T-cell (primary cell): ENCODE results near the gene HOXC10. TPM values are rescaled to one million over a fixed set of nuclear protein-coding genes. Genes with fewer than 3 reads are reported as not detected.

Source experiments
- ATAC-seq, 4 experiments: fragments of 200-7000 bp in 3 of 4; fragments of 150-1000 bp in 1 of 4; cut with Tn5 transposase; replicated peaks in 1 of 4; 1 replicate in 3 of 4; 2 replicates in 1 of 4; pipeline ENCODE4 v1.10.0; 2021; ENCODE audit warnings: moderate library complexity in 3 of 4, mild to moderate bottlenecking in 2 of 4, moderate number of reproducible peaks in 1 of 4
- CTCF ChIA-PET, 2 donors: fragments of 300-600 bp; sonication (Branson Sonifier 250); formaldehyde crosslinking; loops; one replicate each; lab custom pipeline; 2022; ENCODE audit warnings: antibody characterized with exemption in 2 of 2; lab: Charles Lee
- POLR2A ChIA-PET, 2 donors: fragments of 300-600 bp; sonication (Branson Sonifier 250); formaldehyde crosslinking; loops; one replicate each; lab custom pipeline; 2022; ENCODE audit warnings: antibody characterized with exemption in 2 of 2; lab: Charles Lee
- DNase-seq, 35 experiments: peaks; one replicate each; pipeline versions ENCODE4 v3.0.0 to v3.0.0-alpha.2; 2013 to 2023
- H3K27ac ChIP-seq: one replicate; pipeline ENCODE4 v1.5.1; 2013; ENCODE audit warnings: low read length
- H3K27me3 ChIP-seq, 2 experiments: replicated peaks in 1 of 2; 1 replicate in 1 of 2; 2 replicates in 1 of 2; pipeline versions ENCODE4 v1.6.1 to v1.7.0; 2013; ENCODE audit warnings: low read length in 1 of 2, mixed read lengths in 1 of 2; ENCODE audit not compliant: control insufficient read depth in 2 of 2, insufficient read depth in 2 of 2; ENCODE audit errors: extremely low read depth in 1 of 2
- H3K36me3 ChIP-seq, 2 donors: 1 replicate in 1 of 2; 2 replicates in 1 of 2; pipeline versions ENCODE4 v1.6.1 to v1.7.0; 2013; ENCODE audit warnings: low read length in 1 of 2; ENCODE audit not compliant: control insufficient read depth in 2 of 2, insufficient read depth in 1 of 2; ENCODE audit errors: extremely low read depth in 1 of 2
- H3K4me1 ChIP-seq, 2 experiments: 1 replicate in 1 of 2; 2 replicates in 1 of 2; pipeline versions ENCODE4 v1.6.1 to v1.7.0; 2013; ENCODE audit warnings: low read length in 2 of 2, mixed read lengths in 1 of 2; ENCODE audit not compliant: insufficient read depth in 2 of 2, control insufficient read depth in 1 of 2; ENCODE audit errors: extremely low read depth in 1 of 2
- H3K4me3 ChIP-seq, 2 donors: 1 replicate in 1 of 2; 2 replicates in 1 of 2; pipeline versions ENCODE4 v1.5.1 to v1.7.0; 2013; ENCODE audit warnings: mild to moderate bottlenecking in 2 of 2, low read length in 1 of 2, moderate library complexity in 1 of 2; ENCODE audit not compliant: control insufficient read depth in 1 of 2; ENCODE audit errors: extremely low read depth in 1 of 2
- H3K9me3 ChIP-seq: 2 replicates; pipeline ENCODE4 v1.7.0; 2013
- H3K27ac Mint-ChIP-seq, 2 donors: one replicate each; pipeline ENCODE4 v1.8.0; 2020 to 2021; ENCODE audit warnings: mild to moderate bottlenecking in 2 of 2, mixed read lengths in 2 of 2
- H3K27me3 Mint-ChIP-seq, 2 donors: one replicate each; pipeline ENCODE4 v1.8.0; 2021 to 2022; ENCODE audit warnings: mixed read lengths in 2 of 2
- H3K36me3 Mint-ChIP-seq: one replicate; pipeline ENCODE4 v1.8.0; 2021; ENCODE audit warnings: mixed read lengths
- H3K4me1 Mint-ChIP-seq, 3 donors: one replicate each; pipeline ENCODE4 v1.8.0; 2020 to 2022; ENCODE audit warnings: mixed read lengths in 3 of 3, mild to moderate bottlenecking in 1 of 3
- H3K4me3 Mint-ChIP-seq, 3 donors: one replicate each; pipeline ENCODE4 v1.8.0; 2020 to 2022; ENCODE audit warnings: mild to moderate bottlenecking in 3 of 3, mixed read lengths in 3 of 3, moderate library complexity in 3 of 3
- H3K9me3 Mint-ChIP-seq, 3 donors: one replicate each; pipeline ENCODE4 v1.8.0; 2020 to 2022; ENCODE audit warnings: mixed read lengths in 3 of 3
- WGBS: methylation state at CpG from one replicate; pipeline ENCODE4 v1.1.5; 2013; ENCODE audit warnings: missing lambda C conversion rate; ENCODE audit not compliant: insufficient coverage; 5-methylcytosine and 5-hydroxymethylcytosine counted together
- total RNA-seq, 35 experiments: library from RNA in 6 of 35; stranded (reverse) in 6 of 35; fragments of 120-200 nt in 1 of 35; gene quantifications; one replicate each; pipeline versions ENCODE4 v1.2.1 to v1.2.4 and lab custom pipeline; 2013 to 2026

The HOXC10 gene
- total RNA-seq, 5 donors from 2014 or later (not counting 1 experiment from before 2014, with no cell fraction given) = 0.30 TPM; not detected in 4

DNA sequence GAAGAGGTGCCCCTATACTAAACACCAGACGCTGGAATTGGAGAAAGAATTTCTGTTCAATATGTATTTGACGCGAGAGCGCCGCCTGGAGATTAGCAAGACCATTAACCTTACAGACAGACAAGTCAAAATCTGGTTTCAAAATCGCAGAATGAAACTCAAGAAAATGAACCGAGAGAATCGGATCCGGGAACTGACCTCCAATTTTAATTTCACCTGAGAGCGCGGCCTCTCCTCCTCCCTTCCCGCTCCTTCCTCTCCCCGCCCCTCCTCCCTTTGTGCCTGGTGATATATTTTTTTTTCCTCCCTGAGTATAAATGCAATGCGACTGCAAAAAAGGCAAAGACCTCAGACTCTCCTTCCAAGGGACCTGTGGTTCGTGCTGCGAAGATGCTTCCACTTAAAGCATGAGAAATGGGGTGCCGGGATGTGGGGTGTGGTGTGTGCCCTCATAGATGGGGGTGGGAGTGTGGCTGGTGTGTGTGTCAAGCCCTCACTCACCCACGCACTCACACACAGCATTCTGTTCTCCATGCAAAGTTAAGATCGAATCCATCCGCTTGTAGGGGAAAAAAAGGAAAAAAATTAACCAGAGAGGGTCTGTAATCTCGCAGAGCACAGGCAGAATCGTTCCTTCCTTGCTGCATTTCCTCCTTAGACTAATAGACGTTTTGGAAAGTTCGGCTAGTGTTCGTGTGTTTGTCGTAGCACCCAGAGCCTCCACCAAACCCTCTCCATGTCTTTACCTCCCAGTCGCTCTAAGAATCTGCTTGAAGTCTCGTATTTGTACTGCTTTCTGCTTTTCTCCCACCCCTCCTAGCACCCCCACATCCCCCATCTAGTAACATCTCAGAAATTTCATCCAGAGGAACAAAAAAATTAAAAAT lies 4.5 kb downstream of the HOXC10 start:
- Histone ChIP-seq H3K4me3 (peak overlapping the region in 1 of 2 donors; percentile 46), H3K9me3 (no peaks in the 10 kb centered on the region), H3K36me3 (no peaks in the 10 kb centered on the region), H3K4me1 (peaks cover 4 to 46% of the 10 kb centered on the region in 2 experiments), H3K27me3 (peaks cover 34 to 96% of the 10 kb centered on the region in 2 experiments), H3K27ac (no peak overlapping the region)
- H3K27me3 Mint-ChIP-seq = peaks cover 88 to 95% of the 10 kb centered on the region in 2 donors
- peak in 1 of 4 experiments; percentile 35 for ATAC-seq
- no peaks in the 10 kb centered on the region for H3K9me3 Mint-ChIP-seq
- DNase-seq = peak in 12 of 35 experiments; percentile 22 to 63 (median 33)
- ChIA-PET CTCF (interaction anchor here (0.6 to 0.7 kb wide), 2 partner anchors 51 to 690 kb away, joined by 3 to 4 read pairs; no protein-coding TSS in a partner anchor), POLR2A (interaction anchor here in 1 of 2 donors (0.6 kb wide), 1 partner anchor 424 kb away, joined by 3 read pairs; no protein-coding TSS in a partner anchor)
- peaks cover 40 to 61% (median 57%) of the 10 kb centered on the region in 3 donors for H3K4me1 Mint-ChIP-seq
- no peaks in the 10 kb centered on the region for H3K36me3 Mint-ChIP-seq
- peak overlapping the region in 2 of 3 donors; percentile 25 to 42 for H3K4me3 Mint-ChIP-seq
- 2% methylated on average over 15 of the region's 28 CpGs for WGBS
- H3K27ac Mint-ChIP-seq = peak overlapping the region in 1 of 2 donors; percentile 77

DNA sequence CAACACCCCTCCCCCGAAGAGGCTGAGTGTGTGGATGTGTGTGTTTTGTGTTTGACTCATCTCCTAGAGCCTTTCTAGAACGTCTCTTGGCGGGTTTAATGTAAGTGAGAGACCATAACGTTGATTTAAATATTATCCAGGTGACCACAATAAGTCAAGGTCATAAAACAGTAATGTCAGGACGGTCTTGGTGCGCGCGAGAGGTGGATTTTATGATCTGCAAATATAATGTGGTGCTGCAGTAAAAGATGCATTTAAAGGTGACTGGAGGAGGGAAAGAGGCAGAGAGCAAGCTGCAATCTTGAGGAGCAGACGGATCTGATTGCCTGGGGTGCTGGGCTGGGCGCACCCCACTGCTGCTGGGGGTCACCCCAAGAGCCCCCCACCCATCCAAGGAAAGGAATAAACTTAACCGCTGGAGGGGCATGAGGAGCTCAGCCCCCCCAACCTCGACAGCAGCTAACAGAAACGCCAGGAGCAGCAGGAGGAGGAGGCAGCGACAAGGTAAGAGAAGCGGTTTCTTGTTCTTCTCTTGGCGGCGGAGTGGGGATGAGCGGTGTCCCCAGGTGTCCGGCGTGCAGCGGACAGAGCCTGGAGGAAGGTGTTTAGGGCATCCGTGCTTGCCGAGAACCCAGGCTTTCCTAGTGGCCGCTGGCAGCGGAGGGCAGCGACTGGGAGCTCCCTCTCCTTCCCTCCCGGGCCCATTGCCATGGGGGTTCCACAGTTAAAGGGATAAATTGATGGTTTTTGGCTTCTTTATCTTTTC lies 5.5 kb downstream of the HOXC10 start:
- peaks cover 8 to 49% of the 10 kb centered on the region in 2 experiments for H3K4me1 ChIP-seq
- no peaks in the 10 kb centered on the region for H3K9me3 Mint-ChIP-seq
- 6% methylated on average over 10 of the region's 27 CpGs for WGBS
- H3K9me3 ChIP-seq = no peaks in the 10 kb centered on the region
- POLR2A ChIA-PET = interaction anchor here in 1 of 2 donors (0.7 kb wide), 1 partner anchor 136 kb away, joined by 3 read pairs; no protein-coding TSS in a partner anchor
- H3K4me1 Mint-ChIP-seq = peaks cover 40 to 64% (median 56%) of the 10 kb centered on the region in 3 donors
- H3K27ac ChIP-seq = no peak overlapping the region
- peaks cover 86 to 93% of the 10 kb centered on the region in 2 donors for H3K27me3 Mint-ChIP-seq
- no peaks in the 10 kb centered on the region for H3K36me3 ChIP-seq
- CTCF ChIA-PET = interaction anchor here (0.6 to 0.7 kb wide), 2 partner anchors 52 to 689 kb away, joined by 3 to 4 read pairs; no protein-coding TSS in a partner anchor
- H3K4me3 ChIP-seq = no peak overlapping the region
- H3K4me3 Mint-ChIP-seq = peak overlapping the region in 1 of 3 donors; percentile 25
- H3K27ac Mint-ChIP-seq = no peak overlapping the region
- ATAC-seq (no peak), DNase-seq (no peak)
- H3K27me3 ChIP-seq = peaks cover 35 to 96% of the 10 kb centered on the region in 2 experiments
- H3K36me3 Mint-ChIP-seq = no peaks in the 10 kb centered on the region

- ATAC-seq (no peak), DNase-seq (no peak)
- H3K27me3 Mint-ChIP-seq = peaks cover 90 to 95% of the 10 kb centered on the region in 2 donors
- Histone ChIP-seq H3K4me1 (peaks cover 10 to 49% of the 10 kb centered on the region in 2 experiments), H3K9me3 (no peaks in the 10 kb centered on the region), H3K36me3 (no peaks in the 10 kb centered on the region), H3K4me3 (no peak overlapping the region), H3K27me3 (peaks cover 35 to 96% of the 10 kb centered on the region in 2 experiments), H3K27ac (no peak overlapping the region)
- POLR2A ChIA-PET = interaction anchor here in 1 of 2 donors (0.7 kb wide), 1 partner anchor 136 kb away, joined by 3 read pairs; no protein-coding TSS in a partner anchor
- H3K4me1 Mint-ChIP-seq = peaks cover 37 to 66% (median 58%) of the 10 kb centered on the region in 3 donors
- CTCF ChIA-PET = no interaction called here
- H3K9me3 Mint-ChIP-seq = no peaks in the 10 kb centered on the region
- no peak overlapping the region for H3K4me3 Mint-ChIP-seq
- no peaks in the 10 kb centered on the region for H3K36me3 Mint-ChIP-seq
- peak overlapping the region in 1 of 2 donors; percentile 6 for H3K27ac Mint-ChIP-seq
- WGBS = 2% methylated on average over 7 of the region's 8 CpGs
Measured at GRCh38 chr12:53991077-53991460, 6.1 kb downstream of the HOXC10 start.

DNA sequence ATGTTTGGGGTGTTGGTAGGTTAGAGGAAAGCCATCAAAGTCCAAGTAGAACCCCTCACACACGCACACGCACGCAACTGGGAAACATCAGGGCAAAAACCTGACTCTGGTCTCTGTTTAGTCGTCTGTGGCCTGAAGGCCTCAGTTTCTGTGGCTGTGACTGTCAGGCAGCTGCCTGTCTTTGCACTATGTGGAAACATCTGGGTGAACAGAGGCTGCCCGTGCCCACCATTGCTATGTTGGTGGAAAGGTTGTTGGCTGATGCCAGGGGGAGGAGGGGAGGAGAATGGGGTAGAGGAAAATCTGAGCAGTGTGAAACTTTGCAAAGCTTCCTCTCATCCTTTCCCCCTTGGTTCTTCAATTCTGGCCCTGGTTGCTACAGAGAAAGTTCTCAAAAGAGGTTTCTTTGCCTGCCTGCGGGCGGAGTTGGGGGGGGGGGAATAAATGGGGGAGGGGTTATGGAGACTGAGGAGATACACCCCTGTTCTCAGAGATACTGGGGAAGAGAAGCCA lies 7.5 kb downstream of the HOXC10 start:
- POLR2A ChIA-PET = no interaction called here
- H3K27ac Mint-ChIP-seq = no peak overlapping the region

GRCh38 chr12:53993162-53994008 lies 8.4 kb downstream of the HOXC10 start:
- H3K4me3 ChIP-seq = no peak overlapping the region
- Mint-ChIP-seq H3K27ac (peak overlapping the region in 1 of 2 donors; percentile 84), H3K4me3 (peak overlapping the region in 2 of 3 donors; percentile 60 to 88), H3K27me3 (peaks cover 87 to 93% of the 10 kb centered on the region in 2 donors), H3K36me3 (no peaks in the 10 kb centered on the region), H3K4me1 (peaks cover 42 to 61% (median 58%) of the 10 kb centered on the region in 3 donors), H3K9me3 (no peaks in the 10 kb centered on the region)
- CTCF ChIA-PET = interaction anchor here (0.6 to 1.2 kb wide), 4 partner anchors 9 to 232 kb away, joined by 3 to 5 read pairs (median 3); no protein-coding TSS in a partner anchor
- WGBS = 25% methylated on average over 5 of the region's 18 CpGs
- peaks cover 29 to 97% of the 10 kb centered on the region in 2 experiments for H3K27me3 ChIP-seq
- H3K9me3 ChIP-seq = no peaks in the 10 kb centered on the region
- H3K36me3 ChIP-seq = no peaks in the 10 kb centered on the region
- no peak overlapping the region for H3K27ac ChIP-seq
- POLR2A ChIA-PET = interaction anchor here in 1 of 2 donors (0.5 kb wide), 1 partner anchor 28 kb away, joined by 5 read pairs; no protein-coding TSS in a partner anchor
- peaks cover 10 to 61% of the 10 kb centered on the region in 2 experiments for H3K4me1 ChIP-seq
- ATAC-seq (no peak), DNase-seq (no peak)

More for the DNA sequence above, 7.5 kb downstream of the HOXC10 start:
- Histone ChIP-seq H3K27ac (no peak overlapping the region), H3K36me3 (no peaks in the 10 kb centered on the region), H3K4me1 (peaks cover 10 to 56% of the 10 kb centered on the region in 2 experiments), H3K27me3 (peaks cover 30 to 96% of the 10 kb centered on the region in 2 experiments), H3K9me3 (no peaks in the 10 kb centered on the region), H3K4me3 (no peak overlapping the region)
- peaks cover 87 to 93% of the 10 kb centered on the region in 2 donors for H3K27me3 Mint-ChIP-seq
- no peak overlapping the region for H3K4me3 Mint-ChIP-seq
- CTCF ChIA-PET = interaction anchor here (0.6 to 1.2 kb wide), 2 partner anchors 10 to 34 kb away, joined by 3 to 5 read pairs; no protein-coding TSS in a partner anchor
- ATAC-seq = no peak
- no peak for DNase-seq
- peaks cover 40 to 60% (median 56%) of the 10 kb centered on the region in 3 donors for H3K4me1 Mint-ChIP-seq
- H3K36me3 Mint-ChIP-seq = no peaks in the 10 kb centered on the region
- 29% methylated on average over 1 of the region's 7 CpGs for WGBS
- H3K9me3 Mint-ChIP-seq = no peaks in the 10 kb centered on the region
